HG03460 (cell line): ENCODE results near the gene CFAP92.
"Not testable (repeated sequence)": the region's sequence is repeated elsewhere in the genome, so short reads cannot be mapped to it uniquely, and the experiment has no call there.

Experiments
- ATAC-seq: cut with Tn5 transposase; IDR thresholded peaks from one replicate; pipeline ENCODE4 v1.9.1; 2021; ENCODE audit not compliant: unreplicated experiment

The CFAP92 gene

DNA sequence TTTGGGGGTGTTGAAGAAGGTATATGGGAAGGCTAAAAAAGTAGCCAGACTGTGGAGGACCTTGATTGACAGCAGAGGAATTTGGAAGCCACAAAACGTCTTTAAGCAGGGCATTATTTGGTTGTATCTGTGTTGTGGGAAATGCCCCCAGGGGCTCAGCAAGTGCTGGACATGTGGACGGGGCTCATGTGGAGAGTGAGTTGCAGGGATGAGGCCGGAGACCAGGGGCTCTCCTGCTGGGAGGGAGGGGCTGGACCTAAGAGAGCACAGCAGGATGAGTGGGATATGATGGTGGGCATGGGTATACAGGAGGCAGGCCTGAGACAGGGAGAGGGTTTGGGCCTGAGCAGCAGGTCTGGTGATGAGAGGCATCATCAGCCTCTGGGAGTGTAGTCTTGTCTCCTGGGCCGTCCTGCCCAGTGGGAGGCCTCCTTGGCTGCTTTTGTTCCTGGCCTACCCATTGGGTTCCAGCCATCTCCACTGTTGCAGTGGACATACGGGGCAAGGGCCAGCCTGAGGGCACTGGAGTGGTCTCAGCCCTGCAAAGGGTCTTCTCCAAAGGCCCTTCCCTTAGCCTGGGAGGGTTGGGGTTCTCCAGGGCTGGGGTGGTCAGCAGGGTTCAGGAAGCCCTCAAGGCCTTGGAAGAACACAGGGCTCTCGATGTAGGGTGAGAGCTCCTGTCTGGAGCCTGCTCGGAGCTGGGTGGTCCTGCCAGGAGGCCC, 86.9 kb downstream of the CFAP92 start:
- no peak for ATAC-seq

DNA sequence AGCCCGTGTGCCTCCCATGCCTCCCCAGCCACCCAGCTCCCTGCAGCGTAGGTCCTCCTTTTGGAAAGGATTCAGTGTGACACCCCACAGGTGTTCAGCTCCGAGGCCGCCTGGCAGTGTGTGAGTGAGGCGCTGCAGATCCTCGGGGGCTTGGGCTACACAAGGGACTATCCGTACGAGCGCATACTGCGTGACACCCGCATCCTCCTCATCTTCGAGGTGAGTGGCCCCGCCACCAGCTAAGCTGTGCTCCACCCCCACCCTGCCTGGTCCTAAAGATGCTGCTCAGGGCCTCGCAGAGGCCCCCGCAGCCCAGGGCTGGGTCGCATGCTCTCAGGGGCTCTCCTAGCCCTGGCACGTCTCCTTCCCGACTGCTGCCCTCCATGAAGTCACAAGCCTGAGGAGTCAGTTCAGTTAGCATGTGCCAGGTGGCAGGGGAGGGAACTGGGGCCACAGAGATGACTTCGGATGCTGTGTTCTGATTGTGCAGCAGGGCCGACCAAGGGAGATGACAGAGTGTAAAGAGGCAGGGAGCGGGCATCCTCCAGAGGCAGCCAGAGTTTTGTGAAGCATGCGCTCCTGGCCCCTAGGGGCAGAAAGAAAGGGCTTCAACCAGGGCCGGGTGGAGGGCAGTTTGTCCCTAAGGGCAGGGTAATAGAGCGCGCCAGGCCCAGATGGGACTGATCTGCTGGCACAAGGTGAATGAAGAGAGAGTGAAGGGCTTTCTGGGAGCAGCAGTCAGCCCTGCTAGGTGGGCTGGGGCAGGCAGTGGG, 87.7 kb downstream of the CFAP92 start:
- ATAC-seq: no peak

DNA sequence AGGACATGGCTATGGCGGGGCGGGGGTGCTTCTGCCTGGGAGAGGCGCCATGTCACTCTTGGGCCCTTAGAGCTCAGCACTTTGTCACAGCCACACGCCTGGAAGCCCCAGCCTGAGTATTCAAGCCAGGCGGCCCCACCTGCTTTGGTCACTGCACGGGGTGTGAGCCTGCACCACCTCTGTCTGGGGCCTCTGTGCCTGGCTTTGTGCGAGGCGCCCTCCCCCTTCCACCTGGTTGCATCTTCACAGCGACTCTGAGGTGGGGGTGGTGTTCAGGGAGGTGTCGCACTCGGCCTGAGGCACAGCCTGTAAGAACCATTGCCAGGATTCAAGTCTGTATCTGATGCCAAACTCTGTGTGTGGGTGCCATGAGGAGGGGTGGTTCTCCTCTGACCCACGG, 90.4 kb downstream of the CFAP92 start:
- ATAC-seq: no peak

- no peak for ATAC-seq
These were observed 91.5 kb downstream of the CFAP92 start for GRCh38 chr3:128902426-128902825.

GRCh38 chr3:128895843-128896697, 97.8 kb downstream of the CFAP92 start:
- no peak for ATAC-seq

DNA sequence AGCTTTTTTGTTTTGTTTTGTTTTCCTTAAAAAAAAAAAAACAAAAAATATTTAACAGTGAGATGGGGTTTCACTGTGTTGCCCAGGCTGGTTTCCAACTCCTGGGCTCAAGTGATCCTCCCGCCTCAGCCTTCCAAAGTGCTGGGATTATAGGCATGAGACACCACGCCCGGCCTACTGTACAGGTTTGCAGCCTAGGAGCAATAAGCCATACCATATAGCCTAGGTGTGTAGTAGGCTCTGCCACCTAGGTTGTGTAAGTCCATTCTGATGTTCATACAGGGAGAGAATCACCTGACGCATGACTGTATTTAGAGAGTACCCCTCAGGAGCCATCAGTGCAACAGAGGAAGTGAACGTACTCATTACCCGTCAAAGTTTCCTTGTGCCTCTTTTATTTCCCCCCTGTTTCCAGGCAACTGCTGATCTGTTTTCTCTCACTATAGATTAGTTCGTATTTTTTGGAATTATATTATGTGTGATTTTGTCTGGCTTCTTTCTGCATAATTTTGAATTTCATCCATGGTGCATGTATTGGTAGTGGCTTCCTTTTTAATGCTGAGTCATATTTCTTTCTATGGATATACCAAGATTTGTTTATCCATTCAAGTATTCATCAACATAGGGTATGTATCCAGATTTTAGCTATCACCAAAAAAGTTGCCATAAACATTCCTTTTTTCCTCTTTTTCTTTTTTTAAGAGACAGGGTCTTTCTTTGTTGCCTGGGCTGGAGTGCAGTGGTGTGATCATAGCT, 104.6 kb downstream of the CFAP92 start:
- no peak for ATAC-seq

- no peak for ATAC-seq
These were observed 108.9 kb downstream of the CFAP92 start for GRCh38 chr3:128884992-128885391.

- no peak for ATAC-seq
These were observed 111.2 kb downstream of the CFAP92 start for GRCh38 chr3:128882719-128883118.

GRCh38 chr3:128881576-128881975, 112.3 kb downstream of the CFAP92 start:
- no peak for ATAC-seq

DNA sequence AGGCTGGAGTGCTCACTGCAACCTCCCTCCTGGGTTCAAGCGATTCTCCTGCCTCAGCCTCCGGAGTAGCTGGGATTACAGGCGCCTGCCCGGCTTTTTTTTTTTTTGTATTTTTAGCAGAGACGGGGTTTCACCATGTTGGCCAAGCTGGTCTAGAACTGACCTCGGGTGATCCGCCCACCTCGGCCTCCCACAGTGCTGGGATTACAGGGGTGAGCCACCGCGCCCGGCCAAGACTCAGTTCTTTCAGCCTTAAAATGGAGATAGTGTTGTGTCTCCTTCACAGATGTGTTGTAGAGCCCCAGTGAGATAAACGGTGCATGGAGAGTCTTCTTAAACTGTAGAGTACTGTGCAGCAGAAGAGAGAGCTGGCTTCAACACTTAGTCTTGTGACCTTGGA, 113.4 kb downstream of the CFAP92 start:
- ATAC-seq: not testable (repeated sequence)

DNA sequence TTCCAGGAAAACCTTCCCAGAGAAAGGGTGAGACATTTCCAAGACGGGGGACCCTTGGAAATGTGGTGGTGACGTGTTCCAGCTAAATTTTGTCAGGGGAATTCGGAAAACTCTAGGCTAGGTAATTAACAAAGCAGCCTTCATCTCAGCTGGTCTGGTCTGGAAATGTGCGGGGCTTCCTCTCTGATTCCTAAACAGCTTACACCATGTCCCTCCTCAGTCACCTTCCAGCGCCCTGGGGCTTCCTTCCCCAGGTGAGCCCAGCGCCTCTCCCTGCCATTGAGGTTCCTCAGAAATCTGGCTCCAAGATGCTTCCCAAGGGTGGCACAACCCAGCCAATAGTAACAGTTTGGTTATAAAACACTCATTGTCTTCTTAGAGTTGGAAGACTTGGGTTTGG, 113.9 kb downstream of the CFAP92 start:
- no peak for ATAC-seq

DNA sequence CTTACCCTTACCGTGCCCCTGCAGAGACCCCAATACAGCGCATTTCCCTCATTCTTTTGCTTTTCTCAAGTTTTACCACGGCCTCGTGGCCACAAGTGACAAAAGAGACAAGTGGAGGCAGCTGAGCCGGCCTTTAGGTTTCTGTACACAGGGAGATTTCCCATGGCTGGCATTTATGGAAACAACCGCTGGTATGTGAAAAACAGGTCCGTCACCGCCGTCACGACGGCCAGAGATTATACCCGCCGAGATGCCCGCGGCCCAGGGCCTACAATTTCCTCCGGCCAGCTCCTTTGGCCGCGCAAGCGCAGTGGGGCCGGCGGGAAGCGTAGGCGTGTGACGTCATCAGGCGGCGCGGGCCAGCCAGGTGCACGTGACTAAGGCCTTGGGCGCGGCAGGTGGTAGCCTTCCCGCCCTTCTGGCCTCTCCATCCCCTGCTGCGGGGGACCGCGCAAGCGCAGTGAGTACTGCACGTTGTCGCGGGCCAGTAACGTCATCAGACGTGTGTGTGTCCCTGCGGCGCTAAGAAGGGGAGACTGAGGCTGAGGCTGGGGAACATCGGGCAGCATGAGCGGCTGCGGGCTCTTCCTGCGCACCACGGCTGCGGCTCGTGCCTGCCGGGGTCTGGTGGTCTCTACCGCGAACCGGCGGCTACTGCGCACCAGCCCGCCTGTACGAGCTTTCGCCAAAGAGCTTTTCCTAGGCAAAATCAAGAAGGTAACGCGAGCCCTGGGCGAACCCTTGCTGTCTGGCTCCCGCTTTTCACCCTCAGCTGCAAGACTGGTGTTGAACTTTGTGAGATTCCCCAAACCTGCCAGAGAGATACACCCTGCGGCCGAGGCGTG, 114.5 kb downstream of the CFAP92 start, which contains the start of gene ACAD9:
TSS of gene ACAD9 (plus strand) at position 496 of the 845 bp plus-strand sequence. CDS start at position 568, 72 bp downstream.
- ATAC-seq: peak; percentile 81

DNA sequence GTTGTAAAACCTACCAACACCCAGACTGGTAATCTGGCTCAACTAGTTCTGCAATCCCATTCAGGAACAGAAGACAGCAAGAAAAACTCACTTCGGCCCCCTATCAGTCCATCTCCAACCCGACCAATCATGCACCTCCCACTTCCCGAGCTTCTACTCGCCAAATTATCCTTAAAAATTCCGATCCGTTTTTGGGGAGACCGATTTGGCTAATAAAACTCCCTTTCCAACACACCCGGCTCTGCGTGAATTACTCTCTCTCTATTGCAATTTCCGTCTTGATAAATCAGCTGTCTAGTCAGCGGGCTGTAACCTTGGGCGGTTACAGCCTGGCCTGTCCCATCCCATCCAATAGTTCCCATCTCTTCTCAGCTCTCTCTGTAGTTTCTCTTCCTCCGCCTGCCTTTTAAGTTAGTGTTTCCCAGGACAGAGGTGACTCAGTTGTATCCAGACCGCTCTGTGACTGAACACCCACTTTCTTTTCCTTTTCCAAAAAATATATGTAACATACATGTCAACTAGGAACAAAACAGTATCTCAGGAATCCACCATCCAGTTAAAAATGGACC, 115.2 kb downstream of the CFAP92 start:
- ATAC-seq: peak; percentile 15

DNA sequence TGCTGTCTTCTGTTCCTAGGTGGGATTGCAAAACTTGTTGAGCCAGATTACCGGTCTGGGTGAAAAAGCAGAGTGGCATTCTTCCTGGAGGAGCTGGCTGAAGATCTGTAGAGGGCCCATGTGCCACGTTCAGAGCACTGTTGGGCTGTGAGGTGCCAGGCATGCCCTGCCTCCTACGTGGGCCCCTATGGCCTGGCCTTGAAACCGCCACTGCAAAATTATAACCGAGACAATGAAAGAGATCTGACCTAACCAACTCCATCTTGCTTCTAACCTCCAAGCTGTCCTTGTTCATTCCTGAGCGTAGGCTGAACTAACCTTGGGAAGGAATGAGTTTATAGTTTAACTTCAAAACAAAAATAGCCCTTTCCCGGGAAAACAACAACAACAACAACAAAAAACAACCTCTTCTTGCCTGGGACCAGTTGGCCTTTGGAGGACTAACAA, 115.8 kb downstream of the CFAP92 start:
- no peak for ATAC-seq

GRCh38 chr3:128875556-128876120, 118.2 kb downstream of the CFAP92 start:
- ATAC-seq: no peak

GRCh38 chr3:128874481-128875180, 119.2 kb downstream of the CFAP92 start:
- no peak for ATAC-seq

DNA sequence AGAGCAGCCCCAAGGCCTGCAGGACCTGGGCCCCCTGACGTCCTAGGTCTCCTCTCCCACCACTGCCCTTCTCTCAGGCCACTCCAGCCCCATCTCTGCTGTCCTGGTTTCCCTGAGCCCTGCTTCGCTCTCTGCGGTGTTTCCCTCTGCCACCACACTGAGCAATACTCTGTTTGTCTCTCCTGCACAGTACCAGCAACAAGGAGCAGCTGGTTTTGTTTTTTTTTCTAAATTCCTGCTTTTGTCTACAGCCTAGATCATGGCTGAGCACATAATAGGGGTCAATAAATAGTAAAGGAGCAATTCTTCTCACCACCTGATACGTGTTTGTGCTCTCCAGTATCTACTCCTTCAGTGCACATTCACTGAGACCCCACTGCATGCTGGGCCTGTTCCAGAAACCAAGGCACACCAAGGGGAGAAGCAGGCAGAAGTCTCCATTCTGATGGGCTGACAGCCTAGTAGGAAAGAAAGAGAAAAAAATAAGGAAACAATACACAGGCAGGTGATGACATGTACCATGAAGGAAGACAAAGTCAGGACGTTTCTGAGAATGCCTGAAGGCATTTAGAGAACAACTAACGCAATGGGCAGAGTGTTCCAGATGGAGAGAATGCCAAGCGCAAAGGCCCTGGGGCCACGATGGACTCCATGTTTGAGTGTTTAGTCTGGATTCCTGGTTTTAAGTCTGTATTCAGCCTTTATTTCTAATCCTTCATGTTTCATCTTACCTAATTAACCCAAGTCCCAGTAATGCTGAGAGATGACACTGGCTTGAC, 120.4 kb downstream of the CFAP92 start:
- ATAC-seq: no peak

- no peak for ATAC-seq
These were observed 121.1 kb downstream of the CFAP92 start for GRCh38 chr3:128872744-128873143.
